HK-2 (cell line): ENCODE results near the gene A1BG.
A peak's percentile ranks its signal among the peaks of the same experiment; 100 is the strongest.
"Not testable (repeated sequence)": the region's sequence is repeated elsewhere in the genome, so short reads cannot be mapped to it uniquely, and the experiment has no call there.

Experiments used
- DNase-seq: peaks from one replicate; pipeline ENCODE4 v3.0.0-alpha.2; 2018; ENCODE audit not compliant: unreplicated experiment

The A1BG gene

GRCh38 chr19:58336216-58336615, 17.1 kb downstream of the A1BG start:
- DNase-seq = no peak

GRCh38 chr19:58335630-58336029, 17.7 kb downstream of the A1BG start:
- no peak for DNase-seq

- DNase-seq = no peak
Observed at GRCh38 chr19:58334691-58335249, 18.5 kb downstream of the A1BG start.

- no peak for DNase-seq
Observed at GRCh38 chr19:58332697-58333096, 20.6 kb downstream of the A1BG start.

- no peak for DNase-seq
Observed at GRCh38 chr19:58330458-58330857, 22.8 kb downstream of the A1BG start.

- peak; percentile 35 for DNase-seq
Observed at GRCh38 chr19:58328999-58329398, 24.3 kb downstream of the A1BG start.

GRCh38 chr19:58326914-58327726, 26.2 kb downstream of the A1BG start, which contains the start of gene ZSCAN22:
ZSCAN22 (plus strand) TSS chr19:58326994; CDS start chr19:58334803, 7,809 bp downstream.
- DNase-seq = peak; percentile 99

GRCh38 chr19:58326501-58326913, 26.8 kb downstream of the A1BG start:
- DNase-seq = no peak

- DNase-seq = no peak
Observed at GRCh38 chr19:58325311-58326022, 27.8 kb downstream of the A1BG start.

- no peak for DNase-seq
Observed at GRCh38 chr19:58319241-58319640, 34.1 kb downstream of the A1BG start.

GRCh38 chr19:58318297-58318696, 35.0 kb downstream of the A1BG start:
- no peak for DNase-seq

GRCh38 chr19:58317476-58318072, 35.7 kb downstream of the A1BG start:
- peak; percentile 35 for DNase-seq

GRCh38 chr19:58315580-58315979, 37.7 kb downstream of the A1BG start:
- DNase-seq = no peak

GRCh38 chr19:58311345-58311865, 41.9 kb downstream of the A1BG start:
- no peak for DNase-seq

GRCh38 chr19:58310685-58311084, 42.6 kb downstream of the A1BG start:
- DNase-seq = not testable (repeated sequence)

GRCh38 chr19:58307736-58308135, 45.6 kb downstream of the A1BG start:
- DNase-seq = no peak

GRCh38 chr19:58305932-58306323, 47.4 kb downstream of the A1BG start:
- no peak for DNase-seq

GRCh38 chr19:58305065-58305931, 48.0 kb downstream of the A1BG start, which contains the start of gene ERVK3-1:
ERVK3-1 (plus strand) TSS chr19:58305377; CDS start chr19:58312169, 6,792 bp downstream.
- DNase-seq = peak; percentile 97

GRCh38 chr19:58304748-58305064, 48.6 kb downstream of the A1BG start:
- no peak for DNase-seq

- DNase-seq = no peak
Observed at GRCh38 chr19:58304255-58304654, 49.0 kb downstream of the A1BG start.

- no peak for DNase-seq
Observed at GRCh38 chr19:58300620-58301019, 52.7 kb downstream of the A1BG start.
